ENCODE measurements around the gene ALPP.
"Not testable (repeated sequence)": the region's sequence is repeated elsewhere in the genome, so short reads cannot be mapped to it uniquely, and the experiment has no call there.

The ALPP gene

DNA sequence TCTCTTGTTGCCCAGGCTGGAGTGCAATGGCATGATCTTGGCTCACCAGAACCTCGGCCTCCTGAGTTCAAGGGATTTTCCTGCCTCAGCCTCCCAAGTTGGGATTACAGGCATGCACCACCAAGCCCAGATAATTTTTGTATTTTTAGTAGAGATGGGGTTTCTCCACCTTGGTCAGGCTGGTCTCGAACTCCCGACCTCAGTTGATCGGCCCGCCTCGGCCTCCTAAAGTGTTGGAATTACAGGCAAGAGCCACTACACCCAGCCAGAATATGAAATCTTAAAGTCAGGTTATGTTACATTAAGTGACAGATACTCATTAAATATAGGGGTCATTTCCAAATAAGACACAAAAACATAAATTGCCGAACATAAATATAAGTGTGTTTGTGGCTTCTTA lies 15.9 kb downstream of the ALPP start:
- not testable (repeated sequence) for H3K36me3 ChIP-seq (ENCODE audit: control insufficient read depth in 1 of 2, insufficient read depth in 2 of 2, low read length in 2 of 2); H3K4me3 ChIP-seq (ENCODE audit: low read depth in 1 of 2, low read length in 2 of 2); H3K9me3 ChIP-seq (ENCODE audit: control insufficient read depth in 1 of 2, low read length in 2 of 2); H3K27ac ChIP-seq (ENCODE audit: low read depth, low read length); H3K4me1 ChIP-seq (ENCODE audit: control insufficient read depth in 1 of 2, insufficient read depth in 2 of 2, low read length in 2 of 2); H3K9ac ChIP-seq (ENCODE audit: low read depth in 1 of 2, low read length in 2 of 2)
- H3K27me3 ChIP-seq (ENCODE audit: control insufficient read depth in 1 of 2, insufficient read depth in 2 of 2, low read length in 2 of 2) = peaks cover 10 to 12% of the 10 kb centered on the region in 2 donors

DNA sequence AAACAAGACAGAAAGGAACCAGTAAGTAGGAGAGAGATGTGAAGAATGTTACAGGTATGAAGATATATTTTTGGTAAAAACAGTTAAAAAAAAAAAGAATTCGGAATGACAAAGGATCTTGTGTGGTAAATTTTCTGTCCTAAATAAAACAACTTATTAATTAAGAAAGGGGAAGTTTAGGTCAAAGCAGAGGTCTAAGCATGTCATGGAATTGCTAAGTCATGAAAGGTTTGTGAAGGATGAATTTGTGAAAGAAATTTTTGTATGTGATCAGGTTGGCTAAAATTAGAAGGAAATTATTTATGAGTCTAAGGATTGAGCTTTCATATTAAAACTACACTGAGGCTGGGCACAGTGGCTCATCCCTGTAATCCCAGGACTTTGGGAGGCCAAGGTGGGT lies 17.0 kb downstream of the ALPP start:
- Histone ChIP-seq H3K9me3 (ENCODE audit: control insufficient read depth in 1 of 2, low read length in 2 of 2) (no peaks in the 10 kb centered on the region), H3K27ac (ENCODE audit: low read depth, low read length) (no peak overlapping the region), H3K4me1 (ENCODE audit: control insufficient read depth in 1 of 2, insufficient read depth in 2 of 2, low read length in 2 of 2) (no peaks in the 10 kb centered on the region), H3K27me3 (ENCODE audit: control insufficient read depth in 1 of 2, insufficient read depth in 2 of 2, low read length in 2 of 2) (peaks cover under 1 to 5% of the 10 kb centered on the region in 2 donors), H3K4me3 (ENCODE audit: low read depth in 1 of 2, low read length in 2 of 2) (no peak overlapping the region), H3K9ac (ENCODE audit: low read depth in 1 of 2, low read length in 2 of 2) (no peak overlapping the region), H3K36me3 (ENCODE audit: control insufficient read depth in 1 of 2, insufficient read depth in 2 of 2, low read length in 2 of 2) (no peaks in the 10 kb centered on the region)

DNA sequence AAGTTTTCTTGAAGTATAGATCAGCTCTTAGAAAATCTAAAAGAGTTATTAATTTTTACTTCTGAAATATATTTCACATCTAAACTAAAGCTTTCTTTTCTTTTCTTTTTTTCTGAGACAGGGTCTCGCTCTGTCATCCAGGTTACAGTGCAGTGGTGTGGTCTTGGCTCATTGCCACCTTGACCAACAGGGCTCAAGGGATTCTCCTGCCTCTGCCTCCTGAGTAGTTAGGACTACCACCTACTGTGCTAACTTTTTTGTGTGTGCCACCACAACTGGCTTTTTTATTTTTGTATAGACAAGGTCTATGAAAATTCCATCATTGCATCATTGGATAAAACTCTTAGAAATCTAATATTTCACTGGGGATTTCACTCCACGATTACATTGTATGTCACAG lies 18.1 kb downstream of the ALPP start:
- Histone ChIP-seq H3K9me3 (ENCODE audit: control insufficient read depth in 1 of 2, low read length in 2 of 2) (no peaks in the 10 kb centered on the region), H3K27me3 (ENCODE audit: control insufficient read depth in 1 of 2, insufficient read depth in 2 of 2, low read length in 2 of 2) (no peaks in the 10 kb centered on the region)

DNA sequence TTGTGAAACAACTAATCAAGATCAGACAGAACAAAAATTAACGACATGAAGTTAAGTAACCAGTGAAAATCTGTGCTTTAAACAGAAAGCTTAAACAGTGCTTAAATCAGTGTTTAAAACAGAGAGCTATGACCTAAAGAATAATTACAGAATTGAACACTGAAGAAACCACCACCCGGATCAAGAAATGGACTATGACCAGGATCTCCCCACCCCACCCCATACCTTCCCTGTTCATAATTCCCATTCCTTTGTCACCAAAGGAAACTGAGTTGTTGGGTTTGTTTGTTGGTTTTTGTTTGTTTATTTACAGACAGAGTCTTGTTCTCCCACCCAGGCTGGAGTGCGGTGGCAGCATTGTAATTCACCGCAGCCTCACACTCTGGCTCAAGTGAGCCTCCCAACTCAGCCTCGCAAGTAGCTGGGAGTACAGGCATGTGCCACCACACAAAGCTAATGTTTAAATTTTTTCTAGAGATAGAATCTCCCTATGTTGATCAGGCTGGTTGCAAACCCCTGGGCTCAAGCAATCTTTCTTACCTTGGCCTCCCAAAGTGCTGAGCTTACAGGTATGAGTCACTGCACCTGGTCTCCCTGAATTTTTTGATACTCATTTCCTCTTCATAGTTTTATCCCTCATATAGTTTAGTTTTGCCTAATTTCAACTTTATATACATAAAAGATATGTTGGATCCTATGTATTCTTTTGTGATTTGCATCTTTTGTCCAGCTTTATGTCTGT lies 19.9 kb downstream of the ALPP start:
- Histone ChIP-seq H3K36me3 (ENCODE audit: control insufficient read depth in 1 of 2, insufficient read depth in 2 of 2, low read length in 2 of 2) (no peaks in the 10 kb centered on the region), H3K27ac (ENCODE audit: low read depth, low read length) (no peak overlapping the region), H3K4me3 (ENCODE audit: low read depth in 1 of 2, low read length in 2 of 2) (no peak overlapping the region), H3K4me1 (ENCODE audit: control insufficient read depth in 1 of 2, insufficient read depth in 2 of 2, low read length in 2 of 2) (peaks cover 0 to 5% of the 10 kb centered on the region in 2 donors), H3K9me3 (ENCODE audit: control insufficient read depth in 1 of 2, low read length in 2 of 2) (no peaks in the 10 kb centered on the region), H3K9ac (ENCODE audit: low read depth in 1 of 2, low read length in 2 of 2) (no peak overlapping the region), H3K27me3 (ENCODE audit: control insufficient read depth in 1 of 2, insufficient read depth in 2 of 2, low read length in 2 of 2) (no peaks in the 10 kb centered on the region)

More for the DNA sequence above, 18.1 kb downstream of the ALPP start:
- H3K27ac ChIP-seq (ENCODE audit: low read depth, low read length) = no peak overlapping the region
- no peak overlapping the region for H3K9ac ChIP-seq (ENCODE audit: low read depth in 1 of 2, low read length in 2 of 2)
- no peaks in the 10 kb centered on the region for H3K4me1 ChIP-seq (ENCODE audit: control insufficient read depth in 1 of 2, insufficient read depth in 2 of 2, low read length in 2 of 2)
- H3K4me3 ChIP-seq (ENCODE audit: low read depth in 1 of 2, low read length in 2 of 2) = no peak overlapping the region
- H3K36me3 ChIP-seq (ENCODE audit: control insufficient read depth in 1 of 2, insufficient read depth in 2 of 2, low read length in 2 of 2) = no peaks in the 10 kb centered on the region

DNA sequence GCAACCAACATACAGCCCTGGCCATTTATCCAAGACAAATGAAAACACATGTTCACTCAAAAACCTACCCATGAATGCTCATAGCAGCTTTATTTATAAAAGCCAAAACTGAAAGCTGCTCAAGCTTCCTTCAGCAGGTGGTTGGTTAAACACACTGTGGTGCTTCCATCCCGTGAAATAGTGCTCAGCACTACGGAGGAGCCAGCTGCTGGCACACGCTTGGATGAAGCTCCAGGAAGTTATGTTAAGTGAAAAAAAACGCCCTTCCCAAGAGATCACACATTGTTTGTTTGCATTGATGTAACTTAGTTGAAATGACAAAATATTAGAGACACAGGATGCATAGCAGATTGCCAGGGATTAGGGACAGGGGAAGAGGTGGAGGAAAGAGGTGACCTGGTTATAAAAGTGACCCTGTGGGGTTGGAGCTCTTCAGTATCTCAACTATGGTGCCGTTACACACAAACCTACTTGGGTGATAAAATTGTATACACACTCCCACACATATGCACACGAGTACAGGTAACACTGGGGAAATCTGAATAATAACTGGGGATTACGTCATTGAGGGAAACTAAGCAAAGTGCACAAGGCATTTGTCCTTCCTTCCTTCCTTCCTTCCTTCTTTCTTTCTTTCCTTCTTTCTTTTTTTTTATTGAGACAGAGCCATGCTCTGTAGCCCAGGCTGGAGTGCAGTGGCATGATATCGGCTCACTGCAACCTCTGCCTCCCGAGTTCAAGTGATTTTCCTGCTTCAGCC lies 21.9 kb downstream of the ALPP start:
- peaks cover 0 to 5% of the 10 kb centered on the region in 2 donors for H3K4me1 ChIP-seq (ENCODE audit: control insufficient read depth in 1 of 2, insufficient read depth in 2 of 2, low read length in 2 of 2)
- H3K36me3 ChIP-seq (ENCODE audit: control insufficient read depth in 1 of 2, insufficient read depth in 2 of 2, low read length in 2 of 2) = no peaks in the 10 kb centered on the region
- H3K9me3 ChIP-seq (ENCODE audit: control insufficient read depth in 1 of 2, low read length in 2 of 2) = no peaks in the 10 kb centered on the region
- no peak overlapping the region for H3K4me3 ChIP-seq (ENCODE audit: low read depth in 1 of 2, low read length in 2 of 2)
- no peak overlapping the region for H3K9ac ChIP-seq (ENCODE audit: low read depth in 1 of 2, low read length in 2 of 2)
- H3K27me3 ChIP-seq (ENCODE audit: control insufficient read depth in 1 of 2, insufficient read depth in 2 of 2, low read length in 2 of 2) = no peaks in the 10 kb centered on the region
- H3K27ac ChIP-seq (ENCODE audit: low read depth, low read length) = no peak overlapping the region

DNA sequence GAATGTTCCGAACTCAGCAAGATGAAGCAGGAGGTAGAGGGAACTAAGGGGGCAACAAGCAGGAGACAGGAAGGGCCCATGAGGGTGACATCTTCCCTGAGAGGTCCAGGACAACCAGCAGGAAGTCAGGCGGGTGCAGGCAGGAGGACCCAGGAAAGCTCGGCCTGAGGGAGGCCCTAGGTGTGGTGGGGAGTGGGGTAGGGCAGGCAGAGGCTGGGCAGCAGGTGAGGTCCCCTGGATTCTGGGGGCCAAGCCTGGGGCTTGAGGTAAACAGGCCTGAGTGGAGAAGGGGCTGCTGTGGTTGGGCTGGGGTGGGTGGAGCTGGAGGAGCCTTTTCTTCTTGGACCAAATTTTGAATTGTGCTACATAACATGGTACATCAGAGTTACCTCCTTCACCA lies 24.0 kb downstream of the ALPP start:
- Histone ChIP-seq H3K4me1 (ENCODE audit: control insufficient read depth in 1 of 2, insufficient read depth in 2 of 2, low read length in 2 of 2) (peaks cover 0 to 5% of the 10 kb centered on the region in 2 donors), H3K9ac (ENCODE audit: low read depth in 1 of 2, low read length in 2 of 2) (no peak overlapping the region), H3K36me3 (ENCODE audit: control insufficient read depth in 1 of 2, insufficient read depth in 2 of 2, low read length in 2 of 2) (no peaks in the 10 kb centered on the region), H3K27me3 (ENCODE audit: control insufficient read depth in 1 of 2, insufficient read depth in 2 of 2, low read length in 2 of 2) (no peaks in the 10 kb centered on the region), H3K27ac (ENCODE audit: low read depth, low read length) (no peak overlapping the region), H3K9me3 (ENCODE audit: control insufficient read depth in 1 of 2, low read length in 2 of 2) (no peaks in the 10 kb centered on the region), H3K4me3 (ENCODE audit: low read depth in 1 of 2, low read length in 2 of 2) (no peak overlapping the region)

DNA sequence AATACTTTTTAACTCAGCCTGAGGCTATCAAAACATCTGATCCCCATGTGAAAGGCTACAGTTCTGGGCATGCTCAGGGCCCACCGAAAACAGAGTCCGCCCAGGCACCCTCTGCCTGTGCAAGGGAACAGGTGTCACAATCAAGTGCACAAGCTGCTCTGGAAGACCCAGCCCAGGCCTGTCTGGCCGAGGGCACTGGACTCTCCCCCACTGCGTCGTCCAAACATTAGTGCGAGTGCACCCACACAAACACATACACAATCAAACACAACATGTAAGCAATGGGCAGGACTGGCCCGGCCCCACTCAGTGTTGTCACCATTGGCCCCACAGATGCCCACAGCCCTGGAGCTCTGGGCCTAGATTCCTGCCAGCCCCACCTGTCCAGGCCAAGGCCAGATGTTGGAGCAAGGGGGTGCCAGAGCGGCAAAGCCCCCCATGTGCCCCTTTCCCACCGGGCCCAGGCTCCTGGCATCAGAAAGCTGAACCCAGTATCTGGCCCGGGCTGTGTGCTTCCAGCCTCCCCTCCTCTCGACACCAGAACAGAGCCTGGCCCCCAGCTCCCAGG lies 27.5 kb downstream of the ALPP start:
- Histone ChIP-seq H3K4me3 (ENCODE audit: low read depth in 1 of 2, low read length in 2 of 2) (no peak overlapping the region), H3K4me1 (ENCODE audit: control insufficient read depth in 1 of 2, insufficient read depth in 2 of 2, low read length in 2 of 2) (peaks cover 0 to 15% of the 10 kb centered on the region in 2 donors), H3K9me3 (ENCODE audit: control insufficient read depth in 1 of 2, low read length in 2 of 2) (no peaks in the 10 kb centered on the region), H3K27ac (ENCODE audit: low read depth, low read length) (no peak overlapping the region), H3K27me3 (ENCODE audit: control insufficient read depth in 1 of 2, insufficient read depth in 2 of 2, low read length in 2 of 2) (no peaks in the 10 kb centered on the region), H3K9ac (ENCODE audit: low read depth in 1 of 2, low read length in 2 of 2) (no peak overlapping the region), H3K36me3 (ENCODE audit: control insufficient read depth in 1 of 2, insufficient read depth in 2 of 2, low read length in 2 of 2) (no peaks in the 10 kb centered on the region)

DNA sequence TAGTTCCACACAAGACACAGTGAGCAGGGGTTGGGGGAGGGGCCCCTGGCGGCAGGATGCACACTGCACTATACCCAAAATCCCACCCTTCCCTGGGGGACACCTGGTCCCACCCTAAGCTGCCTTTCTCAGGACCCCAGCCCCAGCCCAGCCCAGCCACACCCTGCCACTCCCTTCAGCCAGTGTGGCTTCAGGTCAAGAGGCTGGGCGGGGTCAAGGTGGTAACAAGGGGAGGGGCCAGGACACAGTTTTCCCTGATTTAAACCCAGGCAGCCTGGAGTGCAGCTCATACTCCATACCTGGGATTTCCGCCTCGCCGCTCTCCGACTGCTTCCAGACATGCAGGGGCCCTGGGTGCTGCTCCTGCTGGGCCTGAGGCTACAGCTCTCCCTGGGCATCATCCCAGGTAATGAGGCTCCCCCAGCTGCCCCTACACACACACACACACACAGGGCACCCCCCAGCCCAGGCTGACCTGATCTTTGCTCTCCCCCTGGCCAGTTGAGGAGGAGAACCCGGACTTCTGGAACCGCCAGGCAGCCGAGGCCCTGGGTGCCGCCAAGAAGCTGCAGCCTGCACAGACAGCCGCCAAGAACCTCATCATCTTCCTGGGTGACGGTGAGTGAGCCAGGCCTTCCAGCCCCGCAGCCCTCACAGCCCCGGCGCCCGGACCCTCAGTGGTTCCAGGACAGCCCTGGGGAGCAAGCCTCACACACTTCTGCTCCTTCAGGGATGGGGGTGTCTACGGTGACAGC lies 28.2 kb downstream of the ALPP start, which contains the start of gene ALPG:
Gene ALPG, plus strand, starts transcription at position 289 of the 755 bp plus-strand sequence. Its CDS starts 51 bp downstream, at position 340.
- peaks cover 0 to 15% of the 10 kb centered on the region in 2 donors for H3K4me1 ChIP-seq (ENCODE audit: control insufficient read depth in 1 of 2, insufficient read depth in 2 of 2, low read length in 2 of 2)

DNA sequence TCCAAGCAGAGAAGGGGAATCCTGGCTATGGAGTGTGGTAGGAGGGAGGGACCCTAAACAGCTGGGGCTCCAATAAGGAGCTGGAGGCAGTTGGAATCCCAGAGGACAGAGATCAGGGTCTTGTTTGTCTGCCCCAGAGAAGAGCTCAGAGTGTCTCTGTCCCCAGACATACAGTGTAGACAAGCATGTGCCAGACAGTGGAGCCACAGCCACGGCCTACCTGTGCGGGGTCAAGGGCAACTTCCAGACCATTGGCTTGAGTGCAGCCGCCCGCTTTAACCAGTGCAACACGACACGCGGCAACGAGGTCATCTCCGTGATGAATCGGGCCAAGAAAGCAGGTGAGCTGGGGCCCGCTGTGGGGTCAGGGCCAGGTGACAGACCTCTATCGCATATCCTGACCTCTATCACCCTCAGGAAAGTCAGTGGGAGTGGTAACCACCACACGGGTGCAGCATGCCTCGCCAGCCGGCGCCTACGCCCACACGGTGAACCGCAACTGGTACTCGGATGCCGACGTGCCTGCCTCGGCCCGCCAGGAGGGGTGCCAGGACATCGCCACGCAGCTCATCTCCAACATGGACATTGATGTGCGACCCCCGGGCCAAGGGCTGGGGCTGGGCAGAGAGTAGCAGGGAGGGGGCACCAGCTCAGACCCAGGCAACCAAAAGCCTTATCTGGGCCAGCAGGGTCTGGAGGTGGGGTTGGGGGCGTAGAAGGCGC lies 29.0 kb downstream of the ALPP start:
- H3K27me3 ChIP-seq (ENCODE audit: control insufficient read depth in 1 of 2, insufficient read depth in 2 of 2, low read length in 2 of 2); H3K9ac ChIP-seq (ENCODE audit: low read depth in 1 of 2, low read length in 2 of 2); H3K4me3 ChIP-seq (ENCODE audit: low read depth in 1 of 2, low read length in 2 of 2); H3K27ac ChIP-seq (ENCODE audit: low read depth, low read length); H3K9me3 ChIP-seq (ENCODE audit: control insufficient read depth in 1 of 2, low read length in 2 of 2); H3K36me3 ChIP-seq (ENCODE audit: control insufficient read depth in 1 of 2, insufficient read depth in 2 of 2, low read length in 2 of 2): not testable (repeated sequence)
- H3K4me1 ChIP-seq (ENCODE audit: control insufficient read depth in 1 of 2, insufficient read depth in 2 of 2, low read length in 2 of 2) = peaks cover 0 to 10% of the 10 kb centered on the region in 2 donors

More for the DNA sequence above, 28.2 kb downstream of the ALPP start, which contains the start of gene ALPG:
- Histone ChIP-seq H3K9me3 (ENCODE audit: control insufficient read depth in 1 of 2, low read length in 2 of 2) (no peaks in the 10 kb centered on the region), H3K4me3 (ENCODE audit: low read depth in 1 of 2, low read length in 2 of 2) (no peak within 1 kb of the TSS), H3K27ac (ENCODE audit: low read depth, low read length) (no peak within 1 kb of the TSS), H3K27me3 (ENCODE audit: control insufficient read depth in 1 of 2, insufficient read depth in 2 of 2, low read length in 2 of 2) (no peaks in the 10 kb centered on the region), H3K9ac (ENCODE audit: low read depth in 1 of 2, low read length in 2 of 2) (no peak within 1 kb of the TSS), H3K36me3 (ENCODE audit: control insufficient read depth in 1 of 2, insufficient read depth in 2 of 2, low read length in 2 of 2) (no peaks in the 10 kb centered on the region)

Measured in duodenal mucosa (tissue), 2 donors.